GM12891 (cell line): ENCODE results near the gene IPO4.

Source experiments
- POLR2A ChIP-seq: IDR thresholded peaks from 2 replicates; pipeline ENCODE4 v1.6.1; 2011; ENCODE audit warnings: low read depth, low read length, control low read depth
- TAF1 ChIP-seq: IDR thresholded peaks from 2 replicates; pipeline ENCODE4 v1.6.1; 2011; ENCODE audit warnings: low read depth, low read length, control low read depth

DNA sequence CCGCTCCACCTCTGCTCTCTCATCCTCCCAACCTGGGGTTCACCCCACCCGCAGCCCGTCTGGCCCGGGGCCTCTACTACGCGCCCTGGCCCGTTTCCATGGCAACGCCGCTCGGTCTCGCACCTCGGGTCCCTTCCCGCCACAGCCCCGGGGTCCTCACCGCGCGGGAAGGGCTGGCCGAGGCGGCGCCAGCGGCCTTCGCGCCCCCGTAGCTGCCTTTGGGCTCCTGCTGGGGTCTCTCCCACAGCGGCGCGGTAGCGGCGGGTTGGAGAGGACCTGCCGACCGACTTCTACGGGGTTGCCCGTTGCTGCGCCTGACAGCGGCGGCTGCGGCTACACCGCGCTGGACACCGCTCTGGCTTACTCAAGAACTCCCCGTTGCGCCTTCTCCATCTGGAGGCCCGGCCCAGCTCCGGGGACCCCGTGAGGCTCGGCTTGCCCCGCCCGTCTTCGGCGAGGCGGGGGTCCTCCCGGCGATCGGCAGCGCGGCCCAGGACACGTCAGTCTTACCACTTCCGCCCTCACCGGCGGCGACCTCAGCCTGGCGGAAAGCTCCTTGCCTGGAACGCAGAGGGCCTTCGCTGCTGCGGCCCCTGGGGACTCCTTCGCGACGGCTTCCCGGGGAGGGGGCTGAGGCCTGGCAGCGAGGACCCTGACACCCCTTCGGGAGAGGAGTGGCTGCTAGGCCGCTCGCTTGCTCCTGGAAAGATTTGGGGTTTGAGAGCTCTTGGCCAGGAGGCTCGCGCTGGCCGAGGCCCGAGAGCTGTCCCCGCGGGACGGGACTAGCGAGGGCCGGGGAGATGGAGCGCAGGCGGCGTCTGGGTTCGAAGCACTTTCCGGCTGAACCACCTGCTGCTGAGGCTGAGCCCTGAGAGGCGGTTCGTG, 6.8 kb upstream of the IPO4 start, which contains the start of gene TM9SF1:
- TF ChIP-seq TAF1 = no peak; the same call in 1 of the 2 replicates
- TF ChIP-seq POLR2A = peak; percentile 54; the same call in 1 of the 2 replicates
